ENCODE measurements around the gene CD300C.

CD300C gene

DNA sequence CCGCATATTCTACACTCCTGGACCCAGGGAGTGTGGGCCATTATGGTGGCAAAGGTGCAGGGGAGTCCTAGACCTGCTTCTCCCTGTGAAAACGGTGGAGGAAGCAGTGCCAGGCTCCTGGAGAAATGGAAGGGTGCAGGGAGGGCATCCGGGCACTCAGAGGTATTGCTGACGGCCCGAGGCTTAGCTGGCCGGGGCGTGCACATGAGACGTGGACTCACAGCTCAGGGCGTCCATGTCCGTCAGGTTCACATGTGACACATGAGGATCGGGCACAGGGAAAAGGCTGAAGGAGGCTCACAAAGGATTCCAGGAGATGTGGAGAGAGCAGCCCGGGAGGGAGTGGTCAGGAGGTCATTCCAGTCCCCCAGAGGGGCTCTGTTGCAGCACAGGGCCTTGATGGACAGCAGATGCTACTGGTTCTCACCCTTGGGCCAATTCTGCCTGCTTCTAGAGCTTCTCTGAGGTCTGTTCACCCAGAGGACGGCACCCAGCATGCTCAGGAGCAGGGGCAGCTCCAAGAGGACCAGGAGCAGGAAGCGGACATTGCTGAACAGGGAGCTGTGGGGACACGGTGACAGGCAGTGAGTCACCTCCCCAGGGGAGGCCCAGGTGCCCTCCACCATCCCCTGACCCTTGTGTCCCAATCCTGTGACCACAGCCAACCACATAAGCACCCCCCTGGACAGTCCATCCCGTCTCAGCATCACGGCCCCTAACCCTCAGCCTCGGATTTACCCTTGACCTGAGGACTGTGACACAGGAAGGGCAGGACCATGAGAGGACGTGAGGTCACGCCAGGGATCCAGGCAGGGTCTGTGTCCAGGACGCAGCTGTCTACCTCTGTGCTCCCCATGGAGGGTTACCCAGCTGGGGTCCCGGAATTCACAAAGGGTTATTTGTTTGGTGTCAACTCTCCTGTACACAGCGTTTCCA lies 4.5 kb downstream of the CD300C start:
- Histone ChIP-seq H3K4me1 (ENCODE audit: low read length) (peaks cover 14% of the 10 kb centered on the region), H3K9me3 (ENCODE audit: insufficient read depth, low read length) (no peaks in the 10 kb centered on the region), H3K27ac (ENCODE audit: low read length) (no peak overlapping the region), H3K4me2 (ENCODE audit: low read length) (no peak overlapping the region), H3K27me3 (ENCODE audit: low read depth, low read length) (peaks cover 20% of the 10 kb centered on the region), H3K36me3 (replicated peaks; ENCODE audit: low read depth, low read length) (no peaks in the 10 kb centered on the region), H3K9ac (ENCODE audit: low read length) (no peak overlapping the region), H4K20me1 (ENCODE audit: insufficient read depth, low read length) (no peaks in the 10 kb centered on the region), H3K79me2 (ENCODE audit: low read length) (no peaks in the 10 kb centered on the region), H3K4me3 (ENCODE audit: low read length) (no peak overlapping the region), H2AFZ (ENCODE audit: low read depth, low read length) (no peak overlapping the region)
- TF ChIP-seq, protein P1, sequence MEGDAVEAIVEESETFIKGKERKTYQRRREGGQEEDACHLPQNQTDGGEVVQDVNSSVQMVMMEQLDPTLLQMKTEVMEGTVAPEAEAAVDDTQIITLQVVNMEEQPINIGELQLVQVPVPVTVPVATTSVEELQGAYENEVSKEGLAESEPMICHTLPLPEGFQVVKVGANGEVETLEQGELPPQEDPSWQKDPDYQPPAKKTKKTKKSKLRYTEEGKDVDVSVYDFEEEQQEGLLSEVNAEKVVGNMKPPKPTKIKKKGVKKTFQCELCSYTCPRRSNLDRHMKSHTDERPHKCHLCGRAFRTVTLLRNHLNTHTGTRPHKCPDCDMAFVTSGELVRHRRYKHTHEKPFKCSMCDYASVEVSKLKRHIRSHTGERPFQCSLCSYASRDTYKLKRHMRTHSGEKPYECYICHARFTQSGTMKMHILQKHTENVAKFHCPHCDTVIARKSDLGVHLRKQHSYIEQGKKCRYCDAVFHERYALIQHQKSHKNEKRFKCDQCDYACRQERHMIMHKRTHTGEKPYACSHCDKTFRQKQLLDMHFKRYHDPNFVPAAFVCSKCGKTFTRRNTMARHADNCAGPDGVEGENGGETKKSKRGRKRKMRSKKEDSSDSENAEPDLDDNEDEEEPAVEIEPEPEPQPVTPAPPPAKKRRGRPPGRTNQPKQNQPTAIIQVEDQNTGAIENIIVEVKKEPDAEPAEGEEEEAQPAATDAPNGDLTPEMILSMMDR (IDR thresholded peaks at IDR 0.05; ENCODE audit: low read depth, low read length) = no peak
- TF ChIP-seq EZH2phosphoT487 (IDR thresholded peaks at IDR 0.05; ENCODE audit: low read depth) = no peak

DNA sequence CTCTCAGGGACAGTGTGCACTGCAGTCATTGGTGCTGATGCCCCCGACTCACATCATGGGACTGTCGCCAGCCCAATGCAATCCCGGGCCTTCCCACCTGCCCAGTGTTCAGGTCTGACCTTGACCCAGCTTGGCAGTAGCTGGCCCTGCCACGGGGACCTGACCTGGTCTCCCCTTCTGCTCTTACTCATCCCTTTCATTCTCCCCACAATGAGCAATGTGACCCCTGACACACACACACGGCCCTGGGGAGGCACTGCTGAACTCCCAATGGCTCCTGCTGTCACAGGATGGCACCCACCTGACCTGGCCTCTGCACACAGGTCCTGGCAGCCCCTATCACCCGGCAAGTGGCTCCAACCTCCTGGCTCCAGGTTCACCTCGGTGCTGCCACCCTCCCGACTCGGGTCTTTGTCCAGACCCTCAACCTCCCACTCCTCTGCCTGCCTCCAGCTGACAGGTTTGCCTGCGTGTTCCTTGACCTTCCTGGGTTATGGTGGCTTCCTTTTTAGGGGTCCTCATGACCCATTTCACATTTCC lies 6.6 kb downstream of the CD300C start:
- H3K79me2 ChIP-seq (ENCODE audit: low read length) = no peaks in the 10 kb centered on the region
- no peak overlapping the region for H3K4me2 ChIP-seq (ENCODE audit: low read length)
- no peak overlapping the region for H2AFZ ChIP-seq (ENCODE audit: low read depth, low read length)
- H3K4me1 ChIP-seq (ENCODE audit: low read length) = no peaks in the 10 kb centered on the region
- H3K9ac ChIP-seq (ENCODE audit: low read length) = no peak overlapping the region
- peaks cover 27% of the 10 kb centered on the region for H3K27me3 ChIP-seq (ENCODE audit: low read depth, low read length)
- no peaks in the 10 kb centered on the region for H3K9me3 ChIP-seq (ENCODE audit: insufficient read depth, low read length)
- TF ChIP-seq, protein P1 (IDR thresholded peaks at IDR 0.05; ENCODE audit: low read depth, low read length) = no peak
- no peak for TF ChIP-seq EZH2phosphoT487 (IDR thresholded peaks at IDR 0.05; ENCODE audit: low read depth)
- no peaks in the 10 kb centered on the region for H4K20me1 ChIP-seq (ENCODE audit: insufficient read depth, low read length)
- no peak overlapping the region for H3K27ac ChIP-seq (ENCODE audit: low read length)
- H3K4me3 ChIP-seq (ENCODE audit: low read length) = no peak overlapping the region
- no peaks in the 10 kb centered on the region for H3K36me3 ChIP-seq (replicated peaks; ENCODE audit: low read depth, low read length)

DNA sequence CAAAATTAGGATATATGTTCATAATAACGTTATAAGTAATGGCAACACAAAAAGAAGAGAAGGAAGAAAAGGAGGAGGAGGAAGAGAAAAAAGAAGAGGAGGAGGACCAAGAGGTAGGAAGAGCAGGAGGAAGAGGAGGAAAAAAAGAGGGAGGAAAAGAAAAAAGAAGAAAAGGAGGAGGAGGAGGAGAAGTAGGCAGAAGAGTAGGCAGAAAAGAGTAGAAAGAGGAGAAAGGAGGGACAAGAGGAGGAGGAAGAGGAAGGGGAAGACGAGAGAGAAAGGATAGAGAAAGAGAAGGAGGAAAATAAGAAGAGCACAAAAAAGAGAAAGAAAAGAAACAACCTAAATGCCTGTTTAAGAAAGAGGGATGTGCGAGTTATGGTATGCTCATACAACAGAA lies 9.0 kb downstream of the CD300C start:
- no peaks in the 10 kb centered on the region for H3K9me3 ChIP-seq (ENCODE audit: insufficient read depth, low read length)
- H3K4me3 ChIP-seq (ENCODE audit: low read length) = no peak overlapping the region
- H3K36me3 ChIP-seq (replicated peaks; ENCODE audit: low read depth, low read length) = no peaks in the 10 kb centered on the region
- H3K4me2 ChIP-seq (ENCODE audit: low read length) = no peak overlapping the region
- H3K9ac ChIP-seq (ENCODE audit: low read length) = no peak overlapping the region
- no peak overlapping the region for H3K27ac ChIP-seq (ENCODE audit: low read length)
- peaks cover 31% of the 10 kb centered on the region for H3K27me3 ChIP-seq (ENCODE audit: low read depth, low read length)
- no peaks in the 10 kb centered on the region for H4K20me1 ChIP-seq (ENCODE audit: insufficient read depth, low read length)
- H3K79me2 ChIP-seq (ENCODE audit: low read length) = no peaks in the 10 kb centered on the region
- peaks cover 6% of the 10 kb centered on the region for H3K4me1 ChIP-seq (ENCODE audit: low read length)
- TF ChIP-seq, protein P1 (IDR thresholded peaks at IDR 0.05; ENCODE audit: low read depth, low read length) = no peak
- no peak for TF ChIP-seq EZH2phosphoT487 (IDR thresholded peaks at IDR 0.05; ENCODE audit: low read depth)
- H2AFZ ChIP-seq (ENCODE audit: low read depth, low read length) = no peak overlapping the region

DNA sequence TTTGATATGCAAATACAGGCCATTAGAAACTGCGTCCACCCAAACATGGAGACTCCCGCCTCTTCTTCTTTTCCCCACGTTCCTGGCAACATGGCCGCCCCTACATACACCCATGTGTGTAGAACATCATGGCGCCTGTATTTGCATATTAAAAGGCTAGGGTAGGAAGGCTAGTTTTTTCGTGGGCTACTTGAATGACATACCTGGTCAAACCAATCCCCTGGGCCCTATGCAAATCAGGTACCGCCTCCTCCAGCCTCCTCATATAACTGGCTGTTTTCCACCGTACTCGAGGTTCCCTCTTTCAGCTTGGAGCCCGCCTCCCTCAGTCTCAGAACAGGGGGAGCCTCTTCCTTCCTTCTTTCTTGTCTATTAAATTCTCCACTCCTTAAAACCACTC lies 13.8 kb downstream of the CD300C start:
- no peaks in the 10 kb centered on the region for H3K79me2 ChIP-seq (ENCODE audit: low read length)
- H3K27me3 ChIP-seq (ENCODE audit: low read depth, low read length) = peaks cover 22% of the 10 kb centered on the region
- no peaks in the 10 kb centered on the region for H3K9me3 ChIP-seq (ENCODE audit: insufficient read depth, low read length)
- H3K4me1 ChIP-seq (ENCODE audit: low read length) = peaks cover 23% of the 10 kb centered on the region
- no peak for TF ChIP-seq EZH2phosphoT487 (IDR thresholded peaks at IDR 0.05; ENCODE audit: low read depth)
- TF ChIP-seq, protein P1 (IDR thresholded peaks at IDR 0.05; ENCODE audit: low read depth, low read length) = no peak
- peak overlapping the region; percentile 40 for H3K4me2 ChIP-seq (ENCODE audit: low read length)
- H3K9ac ChIP-seq (ENCODE audit: low read length) = no peak overlapping the region
- H2AFZ ChIP-seq (ENCODE audit: low read depth, low read length) = no peak overlapping the region
- 0 out of 2 replicates have a peak overlapping the region, but pooled peaks have one; percentile 1 for H3K4me3 ChIP-seq (ENCODE audit: low read length)
- H4K20me1 ChIP-seq (ENCODE audit: insufficient read depth, low read length) = no peaks in the 10 kb centered on the region
- H3K27ac ChIP-seq (ENCODE audit: low read length) = no peak overlapping the region
- H3K36me3 ChIP-seq (replicated peaks; ENCODE audit: low read depth, low read length) = no peaks in the 10 kb centered on the region

All from OCI-LY3 (cell line).